NCI-H146 treated with DMSO at 0.1 percent for 48 hours (cell line): ENCODE measurements around the gene PLEKHG4.

Experiments used
- DNase-seq: peaks from one replicate; lab custom pipeline; 2025; ENCODE audit not compliant: unreplicated experiment; lab: John Stamatoyannopoulos, UW

Gene PLEKHG4

DNA sequence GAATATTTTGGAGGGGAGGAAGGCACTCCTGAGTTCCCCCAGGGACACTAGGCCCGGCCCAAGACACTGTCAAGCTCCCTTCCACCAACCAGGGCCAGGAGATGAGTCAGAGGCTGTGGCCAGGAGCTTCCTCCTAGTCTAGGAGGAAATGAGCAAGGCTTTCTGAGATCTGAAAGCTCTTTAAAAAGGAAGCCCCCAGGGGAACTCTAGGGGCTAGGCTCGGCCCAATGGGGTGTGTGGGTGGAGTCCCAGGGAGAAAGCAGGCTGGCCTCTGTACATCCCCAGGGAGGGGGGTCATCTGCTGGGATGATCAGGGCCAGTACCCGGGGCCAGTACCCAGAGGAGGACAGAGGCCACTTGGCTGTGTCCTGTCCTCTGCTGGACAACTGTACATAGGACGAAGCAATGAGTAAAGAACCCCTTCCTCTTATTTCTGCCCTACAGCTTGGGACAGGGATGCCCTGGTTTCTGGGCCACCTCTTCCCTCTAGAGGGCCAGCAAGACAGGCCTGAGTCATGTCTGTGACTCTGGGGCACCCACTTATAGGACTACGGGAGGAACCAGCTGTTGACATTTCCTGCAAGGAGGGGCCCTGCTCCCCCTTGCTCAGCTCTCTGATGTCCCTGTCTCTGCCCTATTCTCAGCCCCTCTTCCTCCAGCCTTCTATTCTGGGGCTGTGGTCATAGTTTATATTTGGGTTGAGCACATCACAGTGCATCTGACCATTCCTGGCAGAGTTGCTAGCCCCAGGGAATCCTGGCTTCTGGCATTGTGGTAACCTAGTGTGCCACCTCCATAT lies 34.7 kb upstream of the PLEKHG4 start:
- no peak for DNase-seq

DNA sequence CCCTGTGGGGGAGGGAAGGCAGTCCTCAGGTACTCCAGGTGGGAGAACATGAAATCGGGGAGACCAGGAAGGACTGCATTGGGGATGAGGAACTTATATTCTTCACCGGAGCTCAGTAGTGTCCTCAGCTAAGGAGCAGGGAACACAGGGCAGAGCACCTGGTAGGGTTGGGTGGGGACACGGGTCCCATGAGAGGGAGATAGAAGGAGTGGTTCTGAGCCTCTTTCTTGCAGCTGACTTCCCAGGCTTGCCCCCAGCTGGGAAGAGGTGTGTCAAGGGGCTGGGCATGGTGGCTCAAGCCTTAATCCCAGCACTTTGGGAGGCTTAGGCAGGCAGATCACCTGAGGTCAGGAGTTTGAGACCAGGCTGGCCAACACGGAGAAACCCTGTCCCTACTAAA lies 34.1 kb upstream of the PLEKHG4 start:
- DNase-seq: no peak

DNA sequence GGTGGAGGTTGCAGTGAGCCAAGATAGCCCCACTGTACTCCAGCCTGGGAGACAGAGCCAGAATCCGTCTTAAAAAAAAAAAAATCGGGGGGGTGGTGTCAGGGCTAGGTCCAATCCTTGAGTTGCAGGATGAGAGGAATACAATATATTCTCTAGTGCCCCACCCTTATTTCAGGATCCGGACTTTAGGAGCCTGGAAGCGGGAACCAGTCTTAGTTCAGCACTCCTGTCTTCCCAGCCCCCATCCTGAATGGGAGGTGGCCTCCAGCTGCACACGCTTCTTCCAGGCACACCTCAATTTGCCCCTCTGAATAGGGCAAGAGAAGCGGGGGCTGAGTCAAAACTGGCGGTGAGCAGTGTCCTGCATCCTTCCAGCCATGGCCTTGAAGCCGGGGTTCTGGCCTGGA lies 33.7 kb upstream of the PLEKHG4 start:
- DNase-seq: no peak

DNA sequence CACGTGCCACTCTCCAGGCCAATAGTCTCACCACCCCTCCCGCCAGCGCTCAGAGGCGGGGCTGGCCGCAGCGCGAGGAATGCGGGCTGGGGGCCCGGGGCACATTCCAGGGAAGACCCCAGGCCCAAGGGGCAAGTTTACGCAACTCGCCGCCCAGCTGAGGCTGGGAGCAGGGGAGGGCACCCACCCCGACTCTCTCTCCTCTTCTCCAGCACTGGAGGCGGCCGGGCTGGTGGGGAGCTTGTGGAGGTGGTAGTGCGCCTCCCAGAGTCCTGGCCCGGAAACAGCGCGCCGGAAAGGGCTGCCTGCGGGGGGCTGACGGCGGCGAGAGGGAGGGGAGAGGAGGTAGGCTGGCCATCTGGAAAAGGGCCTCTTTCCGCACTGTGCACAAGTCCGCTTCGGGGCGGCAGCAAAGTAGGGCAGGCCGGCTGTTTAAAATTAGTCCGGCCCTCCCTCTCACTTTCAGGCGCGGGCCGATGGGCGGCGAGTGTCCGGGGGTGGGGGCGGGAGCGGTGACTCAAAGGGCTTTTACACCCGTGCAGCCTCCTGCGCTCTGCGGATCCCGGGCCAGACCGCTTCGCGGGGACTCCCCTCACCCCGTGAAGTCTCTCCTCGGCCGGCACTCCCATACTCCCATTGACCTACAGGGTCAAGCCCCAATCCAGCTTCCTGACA lies 33.1 kb upstream of the PLEKHG4 start:
- DNase-seq: peak; percentile 32

DNA sequence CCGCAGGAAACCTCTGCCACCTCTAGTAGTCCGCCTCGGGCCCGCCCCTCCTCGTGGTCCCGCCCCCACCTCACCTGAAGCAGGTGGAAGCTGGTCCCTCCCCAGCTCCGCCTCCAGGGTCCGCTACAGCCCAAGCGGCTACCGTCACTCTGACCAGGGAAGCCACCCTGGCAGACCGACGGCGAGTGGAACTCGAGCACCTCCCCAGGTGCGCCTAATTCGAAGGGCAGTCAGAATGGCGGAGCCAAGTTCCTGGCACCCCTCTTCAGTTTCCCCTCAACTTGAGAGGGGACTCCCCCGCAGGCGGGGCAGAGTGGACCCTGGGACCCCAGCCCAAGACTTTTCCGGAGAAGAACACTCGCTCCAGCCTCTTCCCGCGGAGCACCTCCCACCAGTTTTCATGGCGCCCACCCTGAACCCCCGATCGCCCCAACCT lies 32.6 kb upstream of the PLEKHG4 start:
- peak; percentile 65 for DNase-seq

DNA sequence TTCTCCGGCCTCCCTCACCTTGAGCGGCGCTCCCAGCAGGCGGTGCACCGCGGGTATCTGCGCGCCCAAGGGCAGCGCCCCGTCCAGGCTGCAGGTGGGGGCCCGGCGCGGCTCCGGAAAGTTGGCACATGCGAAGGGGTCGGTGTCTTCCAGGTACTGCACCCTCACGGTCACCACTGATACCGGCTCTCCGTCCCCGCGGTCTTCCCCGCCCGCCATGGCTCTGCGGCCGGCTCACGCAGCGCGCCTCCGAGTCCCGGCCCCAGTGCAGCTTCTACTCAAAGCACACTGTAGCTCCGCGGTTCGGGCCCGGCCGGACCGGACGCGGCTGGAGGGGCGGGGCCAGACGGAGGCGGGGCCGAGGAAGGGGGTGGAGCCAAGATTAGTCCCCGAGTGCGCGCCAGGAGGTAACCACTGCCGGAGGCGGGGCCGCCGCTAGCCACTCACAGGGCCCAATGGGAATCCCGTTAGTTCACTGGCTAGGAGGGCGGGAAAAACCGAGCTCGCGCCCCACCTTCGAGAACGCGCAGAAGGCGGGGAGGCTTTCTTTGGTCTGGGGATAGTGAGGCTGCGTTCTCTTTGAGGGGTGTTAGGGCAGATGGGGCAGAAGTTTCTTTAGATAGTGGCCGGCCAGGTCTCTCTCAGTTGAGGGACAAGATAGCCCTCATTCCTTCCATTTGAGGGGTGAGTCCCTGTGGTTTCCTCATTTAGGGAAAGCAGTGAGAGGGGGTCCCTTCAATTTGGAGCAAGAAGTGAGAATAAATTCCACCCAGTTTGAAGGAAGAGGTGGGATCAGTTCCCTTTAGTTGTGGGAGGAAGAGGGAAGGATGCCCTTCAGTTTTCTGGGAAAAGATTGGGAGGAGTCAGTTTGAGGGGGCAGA lies 31.9 kb upstream of the PLEKHG4 start, which contains the start of gene FHOD1:
TSS of gene FHOD1 (minus strand) at position 290 of the 881 bp plus-strand sequence. CDS start at position 219, 71 bp downstream.
- peak; percentile 81 for DNase-seq

DNA sequence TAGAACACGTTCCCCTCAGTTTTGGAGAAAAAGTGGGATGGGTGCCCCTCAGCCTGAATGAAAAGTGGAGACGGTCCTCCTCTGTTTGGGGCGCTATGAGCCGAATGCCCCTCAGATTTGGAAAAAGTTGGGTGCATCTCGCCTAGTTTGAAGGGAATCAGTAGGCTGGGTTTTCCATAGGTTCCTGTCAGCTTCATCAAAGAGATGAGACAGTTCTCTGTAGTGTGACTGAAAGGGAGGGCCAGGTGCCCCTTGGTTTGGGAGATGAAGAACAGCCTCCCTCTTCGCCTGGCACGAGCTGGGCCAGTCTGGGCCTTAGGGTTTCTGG lies 31.3 kb upstream of the PLEKHG4 start:
- DNase-seq: no peak

DNA sequence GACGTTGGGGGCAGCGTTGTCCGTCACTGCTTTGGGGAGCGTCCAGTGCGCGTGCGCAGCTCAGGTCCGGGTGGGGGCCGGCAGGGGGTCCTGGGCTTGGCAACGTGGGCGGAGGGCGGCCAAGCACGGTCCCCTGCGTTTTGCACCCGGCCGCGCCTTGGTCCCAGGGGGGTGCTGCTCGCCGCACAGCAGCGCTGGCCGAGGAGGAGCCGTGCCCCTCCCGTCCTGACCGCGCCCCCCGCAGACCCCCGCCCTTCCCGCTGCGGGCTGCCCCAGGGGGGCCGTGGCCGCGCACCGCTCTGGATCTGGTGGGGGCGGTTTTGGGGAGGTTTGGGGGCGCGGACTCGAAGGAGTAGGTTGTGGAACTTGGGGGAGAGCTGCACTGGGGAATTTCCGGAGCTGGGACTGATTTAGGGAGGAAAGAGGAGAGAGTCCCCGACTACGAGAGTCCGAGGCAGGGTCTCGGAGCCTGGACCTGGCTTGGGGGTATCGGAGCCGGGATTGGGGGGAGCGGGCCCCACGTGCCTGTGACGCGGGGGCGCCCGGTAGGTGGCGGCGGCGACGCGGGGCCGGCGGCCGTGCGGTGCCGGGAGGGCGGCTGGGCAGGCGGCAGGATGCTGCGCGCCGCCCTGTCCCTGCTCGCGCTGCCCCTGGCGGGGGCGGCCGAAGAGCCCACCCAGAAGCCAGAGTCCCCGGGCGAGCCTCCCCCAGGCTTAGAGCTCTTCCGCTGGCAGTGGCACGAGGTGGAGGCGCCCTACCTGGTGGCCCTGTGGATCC lies 30.7 kb upstream of the PLEKHG4 start, which contains the start of gene SLC9A5:
TSS of gene SLC9A5 (plus strand) at position 579 of the 777 bp plus-strand sequence. CDS start at position 615, 36 bp downstream.
- DNase-seq: no peak

DNA sequence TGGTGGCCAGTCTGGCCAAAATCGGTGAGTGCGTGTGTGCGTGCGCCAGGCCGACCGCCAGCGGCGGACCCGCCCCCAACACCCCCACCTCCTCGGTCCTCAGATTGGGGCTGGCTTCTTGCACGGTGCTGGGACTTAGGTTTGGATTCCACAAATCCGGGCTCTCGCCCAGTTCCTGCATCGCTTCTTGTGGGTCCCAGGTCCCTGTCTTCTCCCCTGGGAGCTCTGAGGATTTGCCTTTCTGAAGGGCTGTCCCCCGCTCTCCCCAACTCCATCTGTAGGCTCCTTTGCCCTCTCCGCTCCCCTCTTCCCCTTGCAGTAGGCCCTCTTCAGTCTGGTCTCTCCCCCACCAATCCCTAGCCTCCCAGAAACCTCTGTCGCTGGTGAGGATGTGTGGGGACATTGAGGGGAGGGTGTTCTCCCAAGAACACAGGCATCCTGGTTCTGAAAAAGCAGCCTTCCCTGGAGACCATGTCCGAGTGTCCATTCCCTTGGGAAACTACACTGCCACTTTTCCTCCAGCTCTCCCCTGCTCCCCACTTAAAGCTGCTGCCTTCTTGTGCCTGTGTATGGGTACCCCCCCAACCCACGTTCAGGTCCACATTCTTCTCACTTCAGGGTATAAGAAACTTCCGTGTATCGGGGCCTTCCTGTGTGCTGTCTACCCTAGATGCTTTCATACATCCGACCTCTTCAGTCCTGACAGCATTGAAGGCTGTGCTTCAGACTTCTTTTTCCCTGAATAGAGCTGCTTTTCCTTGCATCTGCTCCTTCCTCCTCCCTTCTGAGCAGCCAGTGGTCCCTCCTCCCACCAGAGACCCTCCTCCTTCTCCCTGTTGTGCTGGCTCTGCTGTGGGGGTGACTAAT lies 29.9 kb upstream of the PLEKHG4 start:
- DNase-seq: no peak

DNA sequence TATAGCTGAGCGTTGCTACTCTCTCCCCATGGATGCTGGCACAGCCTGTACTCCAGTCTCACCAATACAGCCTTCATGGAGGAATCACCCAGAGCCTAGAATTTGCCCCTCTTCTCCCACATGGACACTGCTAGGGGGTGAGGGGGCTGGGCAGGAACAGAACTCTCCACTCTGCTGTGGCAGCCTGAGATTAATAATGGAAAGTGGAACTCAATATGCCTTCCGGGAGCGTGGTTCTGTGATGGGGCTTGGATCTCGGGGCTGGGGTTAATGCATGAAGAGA lies 29.3 kb upstream of the PLEKHG4 start:
- DNase-seq: no peak

DNA sequence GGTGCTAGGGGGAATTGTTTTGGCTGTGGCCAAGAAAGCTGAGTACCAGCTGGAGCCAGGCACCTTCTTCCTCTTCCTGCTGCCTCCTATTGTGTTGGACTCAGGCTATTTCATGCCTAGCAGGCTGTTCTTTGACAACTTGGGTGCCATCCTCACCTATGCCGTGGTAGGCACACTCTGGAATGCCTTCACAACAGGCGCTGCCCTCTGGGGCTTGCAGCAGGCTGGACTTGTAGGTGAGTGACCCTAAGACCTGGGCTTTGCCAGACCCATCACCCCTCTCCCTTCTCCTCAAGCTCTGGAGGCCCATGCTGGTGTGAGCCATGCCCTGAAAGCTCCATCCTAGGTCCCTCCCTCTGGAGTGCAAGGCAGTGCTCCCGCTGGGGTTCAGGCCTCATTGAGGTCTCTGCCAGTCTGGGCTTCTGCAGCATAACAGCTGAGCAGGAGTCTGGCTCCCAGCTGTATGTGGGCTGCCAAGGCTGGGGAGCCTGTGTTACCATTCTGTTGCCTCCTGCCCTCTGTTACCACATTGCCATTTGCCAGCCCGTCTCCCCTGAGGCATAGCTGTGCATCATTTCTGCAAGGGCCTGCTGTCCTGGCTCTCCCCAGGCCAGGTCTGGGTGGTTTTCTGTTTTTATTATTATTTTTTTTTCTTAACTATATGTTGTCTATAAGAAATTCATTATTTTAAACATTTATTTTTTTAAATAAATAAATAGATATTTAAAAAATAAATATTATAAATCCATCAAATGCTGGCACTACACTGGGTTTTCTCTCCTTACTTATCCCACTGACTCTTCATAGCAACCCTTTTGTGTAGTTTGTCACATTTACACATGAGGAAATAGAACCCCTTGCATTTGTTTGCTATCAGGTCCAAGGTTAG lies 26.5 kb upstream of the PLEKHG4 start:
- DNase-seq: no peak

DNA sequence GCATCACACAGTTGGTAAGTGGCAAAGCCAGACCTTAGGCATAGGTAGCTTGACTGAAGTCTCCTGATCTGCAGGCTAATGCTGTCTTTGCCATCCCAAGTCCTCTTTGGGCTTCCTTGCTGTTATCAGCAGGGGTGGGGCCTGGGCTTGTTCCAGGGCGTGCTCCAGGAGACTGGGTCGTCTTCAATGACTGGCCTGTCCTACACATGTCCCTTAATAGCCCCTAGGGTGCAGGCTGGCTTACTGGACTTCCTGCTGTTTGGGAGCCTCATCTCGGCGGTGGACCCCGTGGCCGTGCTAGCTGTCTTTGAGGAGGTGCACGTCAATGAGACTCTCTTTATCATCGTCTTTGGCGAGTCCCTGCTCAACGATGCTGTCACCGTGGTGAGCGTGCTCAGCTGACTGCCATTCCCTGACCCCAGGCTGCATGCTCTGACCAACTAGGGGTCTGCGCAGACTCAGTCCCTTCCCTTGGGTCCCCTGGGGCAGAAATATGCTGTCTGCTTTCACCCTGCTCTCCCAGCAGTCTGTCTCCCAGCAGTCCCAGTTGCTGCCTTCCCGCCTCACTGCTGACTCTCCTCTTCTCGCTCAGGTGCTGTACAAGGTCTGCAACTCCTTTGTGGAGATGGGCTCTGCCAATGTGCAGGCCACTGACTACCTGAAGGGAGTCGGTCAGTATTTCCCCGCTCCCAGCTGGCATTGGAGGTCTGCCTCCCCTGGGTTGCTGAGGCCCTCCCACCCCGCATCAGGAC lies 24.4 kb upstream of the PLEKHG4 start:
- DNase-seq: no peak

DNA sequence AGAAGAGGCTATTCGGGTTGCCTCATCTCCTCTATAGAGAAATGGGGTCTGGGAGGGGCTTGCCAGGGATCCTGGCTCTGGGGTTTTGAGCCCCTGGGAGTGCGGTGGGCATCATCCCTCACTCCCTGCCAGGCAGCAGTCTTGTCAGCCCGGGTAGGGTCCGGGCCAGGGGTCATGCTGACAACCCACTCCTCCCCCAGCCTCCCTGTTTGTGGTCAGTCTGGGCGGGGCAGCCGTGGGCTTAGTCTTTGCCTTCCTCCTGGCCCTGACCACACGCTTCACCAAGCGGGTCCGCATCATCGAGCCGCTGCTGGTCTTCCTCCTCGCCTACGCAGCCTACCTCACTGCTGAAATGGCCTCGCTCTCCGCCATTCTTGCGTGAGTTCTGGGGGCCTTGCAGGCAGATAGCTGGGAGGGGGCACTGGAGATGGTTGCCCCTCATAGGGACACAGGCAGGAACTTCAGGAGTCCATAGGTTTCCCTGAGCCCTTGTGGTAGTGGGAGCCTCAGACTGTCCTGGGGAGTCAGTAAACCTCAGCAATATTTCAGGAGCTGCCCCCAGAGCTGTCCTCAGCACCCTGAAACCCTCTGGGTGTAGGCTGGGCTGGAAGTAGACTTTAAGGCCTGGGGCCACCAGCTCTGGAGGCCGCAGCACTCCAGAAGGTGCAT lies 23.6 kb upstream of the PLEKHG4 start:
- DNase-seq: no peak

DNA sequence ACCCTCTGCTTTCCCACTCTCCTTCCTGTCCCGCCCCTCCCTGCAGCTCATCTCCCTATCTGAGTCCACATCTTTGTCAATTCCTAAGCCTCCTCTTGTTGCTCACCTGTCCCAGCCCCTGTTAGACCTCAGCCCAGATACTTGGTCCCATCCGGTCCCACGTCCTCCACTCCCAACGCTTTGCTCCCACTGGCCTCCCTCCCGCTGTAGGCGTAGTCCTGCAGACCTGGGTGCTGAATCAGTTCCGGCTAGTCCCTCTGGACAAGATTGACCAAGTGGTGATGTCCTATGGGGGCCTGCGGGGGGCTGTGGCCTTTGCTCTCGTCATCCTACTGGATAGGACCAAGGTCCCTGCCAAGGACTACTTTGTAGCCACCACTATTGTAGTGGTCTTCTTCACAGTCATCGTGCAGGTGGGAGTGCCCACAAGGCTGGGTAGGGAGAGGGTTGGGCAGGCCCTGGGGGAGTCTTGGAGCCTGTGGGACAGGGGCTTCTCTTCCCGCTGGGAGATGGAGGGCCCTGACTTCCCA lies 22.6 kb upstream of the PLEKHG4 start:
- no peak for DNase-seq

DNA sequence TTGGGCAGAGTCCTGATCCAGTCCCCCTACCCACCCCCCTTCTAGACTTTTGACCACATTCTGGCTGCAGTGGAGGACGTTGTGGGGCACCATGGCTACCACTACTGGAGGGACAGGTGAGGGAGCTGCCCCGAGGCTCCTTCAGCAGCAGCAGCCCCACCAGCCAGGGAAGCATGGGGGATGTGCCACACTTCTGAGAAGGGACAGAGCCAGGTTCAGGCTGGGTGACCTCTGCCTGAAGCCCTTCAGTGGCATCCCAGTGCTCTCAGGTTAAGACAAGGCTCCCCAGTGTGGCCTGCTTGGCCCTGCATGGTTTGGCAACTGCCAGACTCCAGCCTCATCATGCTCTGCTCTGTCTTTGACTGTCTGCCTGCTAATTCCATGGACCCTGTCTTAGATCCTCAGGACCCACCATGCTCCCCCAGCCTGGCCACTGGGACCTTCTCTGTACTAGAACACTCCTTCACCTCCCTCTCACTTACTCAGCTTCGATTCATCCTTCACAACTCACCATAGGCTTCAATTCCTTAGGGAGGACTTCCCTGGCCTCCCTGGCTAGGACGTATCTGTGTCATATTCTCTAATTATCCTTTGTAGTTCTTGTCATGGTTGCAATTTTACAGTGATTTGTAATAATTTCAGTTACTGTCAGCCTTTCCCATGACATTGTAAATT lies 21.7 kb upstream of the PLEKHG4 start:
- DNase-seq: no peak

DNA sequence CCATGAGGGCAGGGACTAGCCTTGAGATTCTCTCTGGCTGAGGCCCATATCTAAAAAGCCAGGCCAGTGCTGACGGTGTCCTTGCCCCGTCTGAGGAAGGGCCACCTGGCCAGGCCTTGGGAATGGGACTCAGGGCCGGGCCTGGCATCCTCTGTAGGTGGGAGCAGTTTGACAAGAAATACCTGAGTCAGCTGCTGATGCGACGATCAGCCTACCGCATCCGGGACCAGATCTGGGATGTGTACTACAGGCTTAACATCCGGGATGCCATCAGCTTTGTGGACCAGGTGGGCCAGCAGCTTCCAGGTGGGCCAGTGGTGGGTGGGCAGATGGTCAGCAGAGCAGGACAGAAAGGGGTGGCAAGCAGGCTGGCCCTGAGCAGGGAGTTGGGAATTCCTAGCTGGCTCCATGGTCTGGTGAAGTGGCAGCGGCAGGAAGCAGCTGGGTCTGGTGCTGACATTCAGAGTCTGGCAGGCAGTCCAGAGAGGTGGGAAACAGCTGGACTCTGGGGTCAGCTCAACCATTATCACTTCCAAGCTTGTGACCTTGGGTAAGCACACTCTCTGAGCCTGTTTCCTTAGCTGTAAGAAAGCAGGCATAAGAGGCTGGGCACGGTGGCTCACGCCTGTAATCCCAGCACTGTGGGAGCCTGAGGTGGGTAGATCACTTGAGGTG lies 21.0 kb upstream of the PLEKHG4 start:
- DNase-seq: no peak
